IMR-90 (cell line): ENCODE data around the gene SEC31B. TPM values are rescaled to one million over a fixed set of nuclear protein-coding genes. Genes with fewer than 3 reads are reported as not detected.

ENCODE experiments used
- ATAC-seq: fragments of 200-7000 bp; cut with Tn5 transposase; 2 replicates; pipeline ENCODE4 v1.9.1; 2020; ENCODE audit warnings: low read depth, mild to moderate bottlenecking, moderate library complexity
- BruUV-seq: library from RNA; stranded (reverse); fragments of 400-500 nt; replicated peaks from 2 replicates; lab custom pipeline; 2021; lab: Mats Ljungman, UMichigan
- CTCF ChIA-PET: fragments of 300-600 bp; formaldehyde crosslinking; extraction: SDS; loops from one replicate; lab custom pipeline; 2021; ENCODE audit warnings: antibody characterized with exemption; lab: Yijun Ruan, JAX
- POLR2A ChIA-PET: fragments of 300-600 bp; sonication (Branson Sonifier 250); formaldehyde crosslinking; loops from one replicate; lab custom pipeline; 2022; ENCODE audit warnings: antibody characterized with exemption; ENCODE audit not compliant: unreplicated experiment; lab: Charles Lee
- DNase-seq: peaks from one replicate; pipeline ENCODE4 v3.0.0; 2013
- H2AFZ ChIP-seq: replicated peaks from 2 replicates; pipeline ENCODE3; 2013; ENCODE audit warnings: low read length, mild to moderate bottlenecking; ENCODE audit not compliant: poor library complexity
- H2AK5ac ChIP-seq: 2 replicates; pipeline ENCODE4 v1.6.1; 2013; ENCODE audit warnings: low read depth, low read length, inconsistent platforms
- H2AK9ac ChIP-seq: replicated peaks from 2 replicates; pipeline ENCODE3; 2013; ENCODE audit warnings: mild to moderate bottlenecking, low read depth, low read length, moderate library complexity; ENCODE audit not compliant: poor library complexity
- H2BK120ac ChIP-seq: 2 replicates; pipeline ENCODE4 v1.6.1; 2013; ENCODE audit warnings: low read depth, low read length, inconsistent platforms
- H2BK15ac ChIP-seq: 3 replicates; pipeline ENCODE4 v1.6.1; 2013; ENCODE audit warnings: low read depth, low read length, inconsistent platforms
- H2BK20ac ChIP-seq: 2 replicates; pipeline ENCODE4 v1.6.1; 2013; ENCODE audit warnings: low read depth, mild to moderate bottlenecking, inconsistent platforms, low read length, moderate library complexity
- H2BK5ac ChIP-seq: 2 replicates; pipeline ENCODE4 v1.6.1; 2013; ENCODE audit warnings: mild to moderate bottlenecking, low read depth, low read length, inconsistent platforms; ENCODE audit not compliant: poor library complexity, severe bottlenecking
- H3K14ac ChIP-seq: replicated peaks from 2 replicates; pipeline ENCODE4 v1.6.1; 2013; ENCODE audit warnings: low read depth, low read length, inconsistent platforms
- H3K18ac ChIP-seq: 2 replicates; pipeline ENCODE4 v1.6.1; 2013; ENCODE audit warnings: low read depth, low read length, control low read depth
- H3K23ac ChIP-seq: 2 replicates; pipeline ENCODE4 v1.6.1; 2013; ENCODE audit warnings: low read depth, low read length, inconsistent platforms
- H3K27ac ChIP-seq: 2 replicates; pipeline ENCODE4 v1.5.1; 2013; ENCODE audit warnings: mild to moderate bottlenecking, control low read depth, low read length; ENCODE audit not compliant: insufficient read depth
- H3K27me3 ChIP-seq: 2 replicates; pipeline ENCODE4 v1.6.1; 2013; ENCODE audit warnings: low read length; ENCODE audit not compliant: control insufficient read depth, insufficient read depth
- H3K36me3 ChIP-seq: 2 replicates; pipeline ENCODE4 v1.6.1; 2013; ENCODE audit warnings: low read length, mixed read lengths; ENCODE audit not compliant: control insufficient read depth, insufficient read depth
- H3K4ac ChIP-seq: 2 replicates; pipeline ENCODE4 v1.6.1; 2013; ENCODE audit warnings: low read depth, low read length, inconsistent platforms
- H3K4me1 ChIP-seq: 2 replicates; pipeline ENCODE4 v1.6.1; 2013; ENCODE audit warnings: low read length, mixed read lengths; ENCODE audit not compliant: control insufficient read depth, insufficient read depth
- H3K4me2 ChIP-seq: 2 replicates; pipeline ENCODE4 v1.6.1; 2013; ENCODE audit warnings: low read depth, mild to moderate bottlenecking, control low read depth, low read length, moderate library complexity
- H3K4me3 ChIP-seq: 2 replicates; pipeline ENCODE4 v1.5.1; 2013; ENCODE audit warnings: low read depth, mild to moderate bottlenecking, control low read depth, low read length, moderate library complexity; ENCODE audit not compliant: insufficient read depth
- H3K56ac ChIP-seq: 2 replicates; pipeline ENCODE4 v1.6.1; 2013; ENCODE audit warnings: low read length, inconsistent platforms; ENCODE audit not compliant: insufficient read depth; ENCODE audit errors: extremely low read depth
- H3K79me1 ChIP-seq, 2 experiments: 2 replicates each; pipeline ENCODE4 v1.6.1; 2013; ENCODE audit warnings: low read length in 2 of 2, inconsistent platforms in 1 of 2, low read depth in 1 of 2
- H3K9ac ChIP-seq: 2 replicates; pipeline ENCODE4 v1.6.1; 2013; ENCODE audit warnings: low read depth, low read length, control low read depth
- H3K9me1 ChIP-seq: 2 replicates; pipeline ENCODE4 v1.6.1; 2013; ENCODE audit warnings: low read length, inconsistent platforms; ENCODE audit not compliant: insufficient read depth
- H3K9me3 ChIP-seq: 2 replicates; pipeline ENCODE4 v1.6.1; 2013; ENCODE audit warnings: low read length; ENCODE audit not compliant: control insufficient read depth, insufficient read depth
- H4K20me1 ChIP-seq: 2 replicates; pipeline ENCODE4 v1.6.1; 2013; ENCODE audit warnings: low read length, inconsistent platforms; ENCODE audit not compliant: insufficient read depth
- H4K5ac ChIP-seq: 2 replicates; pipeline ENCODE4 v1.6.1; 2013; ENCODE audit warnings: mild to moderate bottlenecking, low read depth, low read length, control low read depth
- H4K8ac ChIP-seq, 2 experiments: 2 replicates each; pipeline ENCODE4 v1.6.1; 2013; ENCODE audit warnings: low read depth in 2 of 2, low read length in 2 of 2, control low read depth in 1 of 2, inconsistent platforms in 1 of 2
- H4K91ac ChIP-seq: 2 replicates; pipeline ENCODE4 v1.6.1; 2013; ENCODE audit warnings: low read depth, low read length, inconsistent platforms; ENCODE audit not compliant: insufficient read depth
- BHLHE40 ChIP-seq: fragments of 150-350 bp; IDR thresholded peaks from 2 replicates; pipeline ENCODE4 v1.6.1; 2016; ENCODE audit warnings: mild to moderate bottlenecking, low read depth, low read length
- CEBPB ChIP-seq: IDR thresholded peaks from 2 replicates; pipeline ENCODE4 v1.6.1; 2012; ENCODE audit warnings: low read depth, low read length, improper control_type of control experiment
- CHD1 ChIP-seq: IDR thresholded peaks from 2 replicates; pipeline ENCODE4 v1.6.1; 2012; ENCODE audit warnings: low read depth, low read length, improper control_type of control experiment
- CTCF ChIP-seq: conservative IDR thresholded peaks from 2 replicates; pipeline ENCODE4 v1.5.1; 2012; ENCODE audit warnings: mild to moderate bottlenecking, low read depth, low read length, improper control_type of control experiment
- ELK1 ChIP-seq: fragments of 150-350 bp; IDR thresholded peaks from 2 replicates; pipeline ENCODE4 v1.6.1; 2016; ENCODE audit warnings: low read depth, mild to moderate bottlenecking, low read length, moderate library complexity, borderline replicate concordance
- MXI1 ChIP-seq: IDR thresholded peaks from 2 replicates; pipeline ENCODE4 v1.6.1; 2012; ENCODE audit warnings: low read depth, mild to moderate bottlenecking, low read length, moderate library complexity, borderline replicate concordance
- RAD21 ChIP-seq: IDR thresholded peaks from 2 replicates; pipeline ENCODE4 v1.6.1; 2012; ENCODE audit warnings: low read length, improper control_type of control experiment
- SMC3 ChIP-seq: fragments of 150-350 bp; IDR thresholded peaks from 2 replicates; pipeline ENCODE4 v1.6.1; 2016; ENCODE audit warnings: low read depth, mild to moderate bottlenecking, antibody characterized with exemption, low read length, moderate library complexity
- WGBS, 2 experiments: methylation state at CpG; one replicate each; pipeline versions ENCODE4 v1.1.5 to v1.1.7; 2013; ENCODE audit warnings: missing lambda C conversion rate in 2 of 2; ENCODE audit not compliant: insufficient read length in 1 of 2; ENCODE audit errors: extremely low coverage in 2 of 2; 5-methylcytosine and 5-hydroxymethylcytosine counted together
- dilution Hi-C: fragments of 300-500 bp; cut with HindIII; formaldehyde crosslinking; loops from one replicate; pipeline ENCODE4 v1.14.3; 2018; ENCODE audit warnings: low sequenced_read_pairs; ENCODE audit not compliant: unreplicated experiment
- in situ Hi-C: fragments of 300-500 bp; cut with MboI; formaldehyde crosslinking; loops from 3 replicates; pipeline ENCODE4 v1.14.3; 2019; ENCODE audit warnings: low sequenced_read_pairs, inconsistent platforms, mixed read lengths
- intact Hi-C: fragments of 100-400 bp; cut with micrococcal nuclease; formaldehyde crosslinking; loops from 2 replicates; pipeline ENCODE4 v1.10.0; 2022
- polyA plus RNA-seq, 3 experiments: library from polyadenylated mRNA; depleted of rRNA; stranded (reverse); fragments of >200 nt; gene quantifications; 2 replicates each; pipeline ENCODE4 v1.2.3, GENCODE V29; 2012; ENCODE audit warnings: low replicate concordance in 1 of 3
- total RNA-seq: library from RNA; depleted of rRNA; stranded (reverse); fragments of >200 nt; gene quantifications from 2 replicates; pipeline ENCODE4 v1.2.3, GENCODE V29; 2012

The SEC31B gene
- total and polyA plus RNA-seq, 2 of the 4 experiments (the other 2 are of a cell fraction), result 1.3 to 8.1 TPM

GRCh38 chr10:100562008-100562672 is 42.5 kb upstream of the SEC31B start:
- dilution Hi-C loops (no loop called here), intact Hi-C loops (loop anchor here (1.0 to 10.0 kb wide), 3 partner anchors 180 to 453 kb away; no protein-coding TSS in a partner anchor), in situ Hi-C loops (loop anchor here (5.0 kb wide), 1 partner anchor 320 kb away; no protein-coding TSS in a partner anchor)
- peak overlapping the region; percentile 60 for H2AFZ ChIP-seq
- ATAC-seq, result peak; percentile 82
- H3K4me2 ChIP-seq, result no peak overlapping the region
- peaks cover 2% of the 10 kb centered on the region for H3K4me1 ChIP-seq
- H2BK20ac ChIP-seq, result no peak overlapping the region
- peak; percentile 55 for DNase-seq
- peak; percentile 81 for TF ChIP-seq SMC3
- peak; percentile 94 for TF ChIP-seq CTCF
- TF ChIP-seq ELK1, result no peak
- TF ChIP-seq MXI1, result peak; percentile 56; the same call in 1 of the 2 replicates
- no peak for TF ChIP-seq CEBPB
- no peak for TF ChIP-seq CHD1
- peak; percentile 88 for TF ChIP-seq RAD21
- TF ChIP-seq BHLHE40, result peak; percentile 56; the same call in 1 of the 2 replicates
- no peak overlapping the region for H2AK5ac ChIP-seq
- H4K5ac ChIP-seq, result no peak overlapping the region
- H3K56ac ChIP-seq, result no peak overlapping the region
- 10% methylated on average over 43 of the region's 62 CpGs; no CpG with 5 or more reads in 1 of the 2 experiments for WGBS, 2 experiments
- H2AK9ac ChIP-seq, result peak overlapping the region; percentile 12
- BruUV-seq, result no TSS peak
- H2BK15ac ChIP-seq, result no peak overlapping the region
- H3K9me3 ChIP-seq, result no peaks in the 10 kb centered on the region
- H3K79me1 ChIP-seq, result no peaks in the 10 kb centered on the region
- H4K20me1 ChIP-seq, result no peaks in the 10 kb centered on the region
- H3K4me3 ChIP-seq, result no peak overlapping the region
- H3K9ac ChIP-seq, result no peak overlapping the region
- peaks cover 9% of the 10 kb centered on the region for H3K36me3 ChIP-seq
- H3K27ac ChIP-seq, result no peak overlapping the region
- no peaks in the 10 kb centered on the region for H3K9me1 ChIP-seq
- POLR2A ChIA-PET, result no interaction called here
- H3K18ac ChIP-seq, result no peak overlapping the region
- no peak overlapping the region for H3K23ac ChIP-seq
- no peak overlapping the region for H3K14ac ChIP-seq
- H4K91ac ChIP-seq, result no peak overlapping the region
- H3K4ac ChIP-seq, result no peak overlapping the region
- CTCF ChIA-PET, result interaction anchor here (1.0 to 1.4 kb wide), 2 partner anchors 316 to 452 kb away, joined by 3 read pairs; no protein-coding TSS in a partner anchor
- H3K27me3 ChIP-seq, result peaks cover 36% of the 10 kb centered on the region
- H2BK120ac ChIP-seq, result no peak overlapping the region
- H2BK5ac ChIP-seq, result no peak overlapping the region
- no peak overlapping the region for H4K8ac ChIP-seq
